Stomach (tissue), 4 donors: ENCODE results near the gene MCOLN2.

Source experiments
- CTCF ChIP-seq, 7 experiments: fragments of 450-650 bp in 4 of 7; fragments of 200-600 bp in 3 of 7; sonication (generic) in 3 of 7; IDR thresholded peaks; one replicate each; pipeline ENCODE4 v1.5.1; 2016 to 2019; ENCODE audit warnings: antibody characterized with exemption in 7 of 7, control low read depth in 2 of 7, mild to moderate bottlenecking in 1 of 7
- POLR2A ChIP-seq, 4 donors: fragments of 450-650 bp; IDR thresholded peaks; one replicate each; pipeline ENCODE4 v1.6.1; 2016; ENCODE audit warnings: antibody characterized with exemption in 4 of 4, control low read depth in 2 of 4, mild to moderate bottlenecking in 1 of 4, moderate library complexity in 1 of 4

DNA sequence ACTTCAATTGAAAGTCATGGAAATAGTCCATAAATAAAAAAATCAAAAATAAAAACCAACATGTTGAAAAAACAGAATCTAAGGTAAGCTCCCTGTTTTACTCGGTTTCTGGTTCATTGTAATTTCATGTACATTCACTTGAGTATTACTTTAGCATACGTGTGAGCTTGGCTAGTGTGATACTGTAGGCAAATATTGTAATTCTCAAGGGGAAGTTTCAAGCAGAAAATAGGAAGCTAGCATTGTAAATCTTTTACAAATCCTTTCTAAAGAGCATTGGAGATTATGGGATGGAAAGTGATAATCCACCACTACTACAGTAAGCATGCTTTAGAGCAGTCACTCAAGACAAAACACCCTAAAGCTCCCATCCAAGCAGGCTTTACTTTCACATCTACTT is 100.6 kb downstream of the MCOLN2 start:
- TF ChIP-seq CTCF (IDR thresholded peaks at IDR 0.05) (no peak), POLR2A (IDR thresholded peaks at IDR 0.05) (no peak)
